GM19397 (cell line): ENCODE measurements around the gene SFPQ.
"Not testable (repeated sequence)": the region's sequence is repeated elsewhere in the genome, so short reads cannot be mapped to it uniquely, and the experiment has no call there.

Source experiments
- ATAC-seq: cut with Tn5 transposase; IDR thresholded peaks from one replicate; pipeline ENCODE4 v1.9.1; 2021; ENCODE audit warnings: mild to moderate bottlenecking, moderate library complexity; ENCODE audit not compliant: unreplicated experiment

SFPQ gene

DNA sequence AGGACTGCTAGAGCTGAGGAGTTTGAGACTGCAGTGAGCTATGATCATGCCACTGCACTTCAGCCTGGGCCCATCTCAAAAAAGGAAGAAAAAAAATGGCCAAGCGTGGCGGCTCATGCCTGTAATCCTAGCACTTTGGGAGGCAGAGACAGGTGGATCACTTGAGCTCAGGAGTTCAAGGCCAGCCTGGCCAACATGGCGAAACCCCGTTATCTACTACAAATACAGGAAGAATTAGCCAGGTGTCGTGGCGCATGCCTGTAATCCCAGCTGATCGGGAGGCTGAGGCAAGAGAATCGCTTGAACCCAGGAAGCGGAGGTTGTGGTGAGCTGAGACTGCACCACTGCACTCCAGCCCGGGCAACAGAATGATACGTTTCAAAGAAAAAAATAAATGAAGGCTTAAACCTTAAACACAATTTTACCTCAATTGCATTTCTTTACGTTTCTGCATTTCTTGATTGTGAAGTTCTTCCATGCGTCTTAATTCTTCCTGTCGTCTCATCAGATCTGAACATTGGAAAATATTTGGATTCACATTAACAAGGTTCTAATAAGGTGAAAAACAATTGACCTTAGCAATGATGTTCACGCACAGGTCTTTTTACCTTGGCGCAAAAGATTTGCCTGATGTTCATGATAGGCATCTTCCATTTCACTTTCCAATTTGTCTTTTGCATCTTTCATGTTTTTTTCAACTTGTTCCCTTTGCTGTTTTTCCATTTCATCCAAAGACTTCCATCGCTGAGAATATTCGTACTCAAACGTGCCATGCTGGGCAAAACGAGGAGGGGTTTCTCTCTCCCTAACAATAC lies 4.2 kb downstream of the SFPQ start:
- no peak for ATAC-seq

DNA sequence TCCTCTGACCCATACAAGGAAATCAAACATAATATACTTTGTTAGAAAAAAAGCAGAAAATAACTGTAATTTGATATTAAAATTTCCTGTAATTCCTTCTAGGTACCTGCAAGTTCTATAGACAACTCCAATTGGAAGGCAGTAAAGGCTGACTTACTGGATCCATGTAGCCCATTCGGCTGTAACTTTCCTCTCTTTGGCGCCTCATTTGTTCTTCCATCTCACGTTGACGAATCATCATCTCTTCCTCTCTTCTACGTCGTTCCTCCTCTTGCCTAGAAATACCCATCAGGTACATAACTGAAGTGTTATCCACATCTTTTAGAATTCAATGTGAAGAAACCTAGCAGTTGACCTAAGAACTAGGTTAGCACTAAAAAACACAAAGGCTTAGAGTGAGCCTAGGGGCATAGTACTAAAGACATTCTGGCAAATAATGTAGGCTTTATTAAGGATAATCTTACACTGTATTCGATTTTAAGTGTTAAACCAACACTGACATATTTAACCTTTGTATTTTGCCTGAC lies 5.1 kb downstream of the SFPQ start:
- ATAC-seq = no peak

DNA sequence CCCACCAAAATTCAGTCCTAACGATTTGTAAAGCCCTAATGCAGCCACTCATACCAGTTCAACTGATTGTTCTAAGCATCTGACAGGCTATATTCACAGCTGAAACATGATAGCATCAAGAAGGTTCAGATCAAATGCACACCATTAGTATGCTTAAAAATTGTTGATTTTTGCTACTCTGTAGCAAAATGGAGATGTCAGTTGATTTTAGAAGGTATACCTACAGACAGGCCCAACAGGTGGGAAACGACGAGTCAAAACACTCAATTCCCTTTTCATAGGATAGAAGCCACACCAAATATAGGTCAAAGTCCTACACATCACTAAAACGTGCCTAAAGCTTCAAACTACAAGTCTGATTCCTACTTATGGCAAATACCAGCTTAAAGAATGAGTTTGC lies 6.7 kb downstream of the SFPQ start:
- ATAC-seq = no peak

DNA sequence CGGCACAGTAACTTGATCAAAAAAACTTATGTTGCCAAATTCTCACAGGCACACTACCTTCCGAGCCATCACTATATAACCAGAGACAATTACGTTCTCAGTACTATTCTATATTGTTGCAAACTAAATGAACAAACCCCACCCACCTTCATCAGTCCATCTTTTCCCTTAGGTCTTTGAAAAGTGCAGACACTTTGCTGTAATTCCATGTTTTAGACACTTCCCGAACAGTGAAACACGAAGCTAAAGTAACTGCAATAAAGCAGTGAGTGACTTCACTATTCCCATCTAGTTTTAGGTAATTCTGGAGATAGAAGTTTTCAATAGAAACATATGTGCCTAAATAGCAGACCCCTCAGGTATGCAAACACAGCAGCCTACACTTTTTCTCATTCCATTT lies 7.7 kb downstream of the SFPQ start:
- ATAC-seq = no peak

DNA sequence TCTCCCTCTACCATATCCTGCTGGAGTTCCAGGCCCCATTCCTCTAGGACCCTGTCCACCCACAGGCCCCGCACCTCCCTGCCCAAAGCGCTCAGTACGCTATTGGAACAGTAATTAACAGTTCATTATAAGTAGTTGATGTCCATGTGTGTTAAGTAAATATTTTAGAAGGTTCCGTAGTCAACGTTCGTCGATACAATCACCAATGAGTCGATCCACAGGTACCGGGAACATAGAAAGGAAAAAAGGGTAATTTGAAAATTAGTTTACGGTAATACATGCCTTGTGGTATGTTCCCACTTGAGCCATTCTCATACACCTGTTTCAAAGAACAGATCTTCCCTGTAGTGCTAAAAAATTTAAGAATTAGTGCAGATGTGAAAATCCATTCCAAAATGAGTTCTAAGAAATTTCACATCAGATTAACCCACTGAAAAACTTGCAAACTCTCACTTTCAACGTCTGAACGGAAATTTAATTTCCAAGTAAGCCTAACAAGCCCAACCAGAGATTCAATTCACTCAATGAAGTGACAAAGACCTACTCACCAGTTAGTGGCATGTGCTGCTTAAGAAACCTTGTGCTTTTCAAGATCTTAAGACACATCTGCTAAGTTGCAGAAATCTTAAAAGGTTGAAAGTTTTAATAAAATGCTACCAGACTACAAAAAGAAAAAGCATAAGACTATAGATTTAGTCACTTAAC lies 8.3 kb downstream of the SFPQ start:
- ATAC-seq = no peak

DNA sequence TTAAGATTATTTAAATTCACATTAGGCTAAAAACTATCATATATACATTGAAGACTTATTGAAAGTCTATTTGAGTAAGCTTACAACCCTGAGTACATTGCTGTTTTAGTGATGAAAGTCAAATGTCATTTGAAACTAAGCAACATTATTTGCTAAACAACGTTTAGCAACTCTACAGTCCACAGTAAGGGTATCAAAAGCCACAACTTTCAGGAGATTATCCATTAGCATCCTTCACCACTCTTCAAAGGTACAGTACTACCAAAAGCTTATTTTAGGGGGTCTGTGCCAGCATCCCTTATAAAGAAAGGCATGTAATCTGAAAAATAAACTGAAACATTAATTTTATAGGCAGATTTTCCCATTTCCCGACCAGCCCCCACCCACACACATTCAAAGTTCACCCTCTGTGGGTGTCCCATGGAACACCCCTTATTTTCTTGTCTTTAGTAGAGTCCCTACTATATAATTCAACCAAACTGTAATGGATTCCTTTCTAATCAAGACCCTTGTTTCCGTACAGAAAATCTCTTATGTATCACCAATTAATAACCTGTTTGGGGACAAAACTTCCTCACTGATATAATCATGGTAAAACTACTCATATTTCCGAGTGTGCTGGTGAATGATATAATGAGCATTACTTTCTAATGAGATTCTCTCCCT lies 11.0 kb downstream of the SFPQ start:
- ATAC-seq = no peak

DNA sequence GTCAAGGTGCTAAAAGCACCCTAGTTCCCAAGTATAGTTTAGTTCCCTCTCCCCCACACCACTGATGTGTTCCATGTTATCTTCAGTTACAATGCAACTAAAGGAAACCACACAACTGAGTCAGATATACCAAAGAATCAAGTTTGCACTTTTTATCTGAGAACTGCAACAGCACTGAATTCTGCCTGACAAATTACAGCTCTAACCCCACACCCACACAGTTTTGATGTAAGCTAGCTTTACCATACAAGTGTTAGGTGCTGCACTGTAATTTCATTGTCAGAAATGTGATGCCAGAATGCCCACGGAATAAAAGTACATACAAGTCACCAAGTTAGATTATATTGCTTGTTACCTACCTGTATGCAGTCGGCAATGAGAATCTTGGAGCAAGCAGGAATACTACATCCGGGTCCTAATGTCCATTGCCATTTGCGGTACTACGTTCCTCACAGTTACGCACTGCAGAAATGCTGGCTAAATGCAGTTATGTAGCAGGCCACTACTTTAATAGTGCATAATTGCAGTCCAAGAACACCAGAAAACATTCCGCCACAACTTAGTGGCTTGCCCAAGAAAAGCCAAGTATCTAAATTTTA lies 12.1 kb downstream of the SFPQ start:
- ATAC-seq = no peak

DNA sequence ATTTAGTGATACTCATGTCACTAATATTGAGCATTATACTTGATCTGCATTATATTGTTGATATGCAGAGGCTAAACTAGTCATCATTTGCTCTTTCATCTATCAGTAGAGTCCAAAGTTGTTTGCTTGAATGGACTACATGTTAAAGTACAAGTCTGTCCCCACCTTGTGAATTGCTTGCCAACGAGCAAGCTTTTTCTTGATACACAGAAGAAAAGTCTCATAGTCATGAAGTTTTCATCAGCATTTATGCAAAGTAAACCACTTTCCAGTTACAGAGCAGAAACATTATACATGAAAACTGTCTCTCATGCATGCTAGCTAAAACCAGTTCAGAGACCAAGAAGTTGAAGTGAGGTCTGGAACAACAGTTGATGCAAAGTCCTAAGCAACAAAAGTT lies 13.0 kb downstream of the SFPQ start:
- no peak for ATAC-seq

DNA sequence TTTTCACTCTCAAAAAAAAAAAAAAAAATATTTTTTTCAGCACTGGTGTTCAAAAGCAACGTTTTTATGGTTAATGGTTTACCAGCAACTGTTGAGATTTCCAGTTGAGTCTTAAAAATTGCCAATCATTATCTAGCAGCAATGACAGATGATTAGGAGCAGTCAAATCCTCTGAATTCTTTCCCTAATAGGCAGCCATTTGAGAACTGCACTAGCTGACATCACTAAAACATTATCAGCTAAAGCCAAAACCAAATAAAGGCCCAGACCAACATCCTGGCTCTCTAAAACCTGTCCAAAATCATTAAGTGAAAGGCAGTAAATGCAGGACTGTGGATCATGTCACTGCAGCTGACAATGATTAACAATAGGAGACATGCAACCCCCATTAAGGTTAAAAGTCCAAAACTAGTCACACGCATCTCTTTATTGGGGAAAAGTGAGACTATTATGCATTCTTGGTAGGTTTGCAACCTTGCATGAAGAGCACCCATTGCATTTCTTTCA lies 14.0 kb downstream of the SFPQ start:
- no peak for ATAC-seq

DNA sequence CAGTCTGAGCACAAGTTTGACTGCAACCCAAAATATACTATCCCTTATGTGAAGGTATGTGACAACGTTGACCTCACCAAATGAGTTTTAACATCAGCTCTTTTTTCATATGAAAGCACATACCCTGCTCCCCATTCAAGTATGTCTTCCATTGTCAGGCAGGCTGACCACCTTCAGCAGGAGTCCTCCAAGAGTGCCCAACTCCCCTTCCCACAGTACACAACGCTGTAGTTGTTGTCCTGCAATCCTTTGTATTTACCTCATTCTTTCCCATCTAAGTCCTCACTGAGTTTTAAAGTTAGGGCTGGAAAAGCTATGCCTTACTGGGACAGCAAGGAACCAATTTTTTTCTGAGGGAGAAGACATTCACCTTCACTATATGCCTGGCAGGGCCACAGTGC lies 14.7 kb downstream of the SFPQ start:
- no peak for ATAC-seq

DNA sequence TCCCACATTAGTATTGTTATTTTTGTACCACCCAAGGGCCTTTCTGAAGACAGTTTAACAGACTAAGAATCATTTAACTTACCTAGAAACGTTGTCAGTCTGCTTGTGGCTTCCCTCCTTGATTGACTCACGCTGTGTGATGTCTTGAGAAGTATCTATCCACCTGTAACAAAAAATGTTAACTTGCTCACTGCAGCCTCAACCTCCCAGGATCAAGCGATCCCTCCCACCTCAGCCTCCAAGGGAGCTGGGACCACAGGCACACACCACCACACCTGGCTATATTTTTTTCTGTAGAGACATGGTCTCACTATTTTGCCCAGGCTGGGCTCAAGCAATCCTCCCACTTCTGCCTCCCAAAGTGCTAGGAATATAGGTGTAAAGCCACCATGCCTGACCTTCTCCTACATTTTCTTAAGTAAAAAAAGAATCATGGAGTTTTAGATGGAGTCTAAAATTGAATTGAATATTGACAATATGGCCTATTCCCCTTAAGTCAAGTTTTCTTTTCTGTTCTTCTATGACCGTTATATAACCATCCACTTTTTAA lies 15.6 kb downstream of the SFPQ start:
- ATAC-seq = no peak

DNA sequence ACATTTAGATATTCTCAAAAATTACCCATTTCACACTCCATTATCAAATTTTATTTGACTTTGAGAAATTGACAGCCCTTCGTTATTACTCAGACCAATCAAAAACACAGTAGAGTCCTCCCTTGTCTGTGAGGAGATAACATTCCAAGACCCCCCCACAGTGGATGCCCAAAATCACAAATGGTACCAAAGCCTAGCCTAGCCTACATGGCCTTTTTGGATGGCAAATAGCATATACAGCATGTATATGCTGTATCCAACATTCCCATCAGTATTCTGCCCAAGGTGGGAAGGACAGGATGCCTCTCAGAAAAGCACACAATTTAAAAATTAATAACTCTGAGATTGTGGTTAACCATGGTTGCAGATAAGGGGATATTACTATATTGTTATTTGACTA lies 17.3 kb downstream of the SFPQ start:
- ATAC-seq = no peak

DNA sequence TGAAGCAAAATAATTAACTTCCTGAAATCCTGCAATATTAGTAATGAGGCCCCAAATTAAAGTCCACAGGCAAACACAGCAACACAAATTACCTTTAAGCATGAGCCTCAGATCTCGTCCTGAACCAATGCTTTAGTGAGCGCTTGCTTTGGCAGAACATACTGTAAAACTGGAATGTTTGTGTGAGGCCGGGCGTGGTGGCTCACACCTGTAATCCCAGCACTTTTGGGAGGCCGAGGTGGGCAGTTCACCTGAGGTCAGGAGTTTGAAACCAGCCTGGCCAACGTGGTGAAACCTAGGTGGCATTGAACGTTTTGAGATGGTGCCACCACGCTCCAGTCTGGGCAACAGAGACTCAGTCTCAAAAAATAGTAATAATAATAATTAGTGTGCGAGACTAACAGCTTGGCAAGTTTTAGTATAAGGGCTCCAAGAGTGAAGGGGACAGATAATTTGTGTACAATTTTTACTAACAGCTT lies 17.8 kb downstream of the SFPQ start:
- ATAC-seq = no peak

DNA sequence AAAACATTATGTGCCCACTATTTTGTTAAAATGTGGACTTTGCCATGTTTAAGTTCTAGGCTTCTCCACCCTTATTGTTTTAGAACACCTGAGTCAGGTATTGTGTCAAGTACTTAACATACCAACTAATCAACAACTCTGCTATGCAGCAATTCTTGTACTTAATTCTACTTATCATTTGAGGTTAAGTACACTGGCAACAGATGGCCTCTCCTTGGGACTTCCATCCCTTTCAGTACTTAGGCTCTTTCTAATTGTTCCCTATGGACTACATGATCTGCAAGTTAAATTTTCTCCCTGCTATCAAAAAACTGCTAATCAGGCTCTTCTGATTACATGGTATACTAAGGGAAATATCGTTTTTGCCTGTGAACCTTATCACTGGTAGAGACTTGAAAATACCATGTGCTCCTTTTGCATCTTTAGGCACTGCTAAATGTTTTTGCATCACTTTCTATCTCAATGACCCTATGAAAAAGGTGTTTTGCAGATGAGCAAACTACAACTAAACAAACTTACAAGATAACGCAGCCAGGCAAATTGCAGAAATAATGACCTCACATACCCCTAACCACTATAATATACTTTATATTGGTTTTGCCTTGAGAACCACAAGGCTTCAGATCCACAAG lies 18.9 kb downstream of the SFPQ start:
- no peak for ATAC-seq

DNA sequence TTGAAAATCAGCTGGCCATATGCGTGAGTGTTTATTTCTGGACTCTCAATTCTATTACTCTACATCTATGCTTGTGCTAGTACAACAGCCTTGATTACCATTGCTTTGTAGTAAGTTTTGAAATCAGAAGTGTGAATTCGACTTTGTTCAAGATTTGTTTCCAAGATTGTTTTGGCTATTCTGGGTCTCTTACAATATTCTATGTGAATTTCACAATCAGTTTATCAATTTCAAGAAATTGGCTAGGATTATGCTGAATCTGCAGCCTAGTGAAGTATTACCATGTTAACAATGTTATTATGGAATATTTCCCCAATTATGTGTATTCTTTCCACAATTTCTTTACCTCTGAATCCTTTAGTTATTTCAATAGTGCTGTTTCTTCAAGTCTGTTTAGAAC lies 19.5 kb downstream of the SFPQ start:
- no peak for ATAC-seq

DNA sequence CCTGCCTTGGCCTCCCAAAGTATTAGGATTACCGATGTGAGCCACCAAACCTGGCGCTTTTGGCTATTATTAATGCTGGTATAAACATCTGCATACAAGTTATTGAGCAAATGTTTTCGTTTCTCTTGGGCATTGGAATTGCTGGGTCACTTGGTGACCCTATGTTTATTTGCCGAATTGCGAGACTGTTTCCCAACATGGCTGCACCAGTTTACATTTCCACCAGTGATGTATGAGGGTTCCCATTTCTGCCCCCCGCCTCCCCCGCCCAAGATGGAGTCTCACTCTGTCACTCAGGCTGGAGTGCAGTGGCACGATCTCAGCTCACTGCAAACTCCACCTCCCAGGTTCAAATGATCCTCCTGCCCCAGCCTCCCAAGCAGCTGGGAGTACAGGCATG lies 20.9 kb downstream of the SFPQ start:
- ATAC-seq = no peak

DNA sequence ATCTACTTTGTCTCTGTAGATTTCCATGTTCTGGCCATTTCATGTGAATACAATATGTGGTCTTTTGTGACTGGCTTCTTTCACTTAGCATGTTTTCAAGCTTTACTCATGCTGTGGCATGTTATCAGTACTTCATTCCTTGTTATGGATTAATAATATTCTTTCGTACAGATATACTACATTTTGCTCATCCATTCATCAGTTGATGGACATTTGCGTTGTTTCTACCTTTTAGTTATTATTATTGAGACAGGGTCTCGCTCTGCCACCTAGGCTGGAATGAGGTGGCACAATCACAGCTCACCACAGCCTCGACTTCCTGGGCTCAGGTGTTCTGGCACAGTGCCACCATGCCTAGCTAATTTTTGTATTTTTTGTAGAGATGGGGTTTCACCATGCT lies 21.4 kb downstream of the SFPQ start:
- no peak for ATAC-seq

DNA sequence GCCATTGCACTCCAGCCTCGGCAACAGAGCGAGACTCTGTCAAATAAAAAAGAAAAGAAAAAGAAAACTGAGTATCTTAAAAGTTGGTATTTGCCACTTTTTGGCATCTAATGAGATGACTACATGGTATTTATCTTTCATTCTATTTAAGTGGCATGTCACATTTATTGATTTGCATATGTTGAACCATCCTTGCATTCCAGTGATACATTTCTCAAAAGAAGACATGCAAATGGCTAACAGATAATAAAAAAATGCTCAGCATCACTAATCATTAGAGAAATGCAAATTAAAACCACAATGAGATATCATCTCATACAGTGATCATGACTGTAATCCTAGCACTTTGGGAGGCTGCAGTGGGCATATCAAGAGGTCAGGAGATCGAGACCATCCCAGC lies 28.1 kb downstream of the SFPQ start:
- no peak for ATAC-seq

DNA sequence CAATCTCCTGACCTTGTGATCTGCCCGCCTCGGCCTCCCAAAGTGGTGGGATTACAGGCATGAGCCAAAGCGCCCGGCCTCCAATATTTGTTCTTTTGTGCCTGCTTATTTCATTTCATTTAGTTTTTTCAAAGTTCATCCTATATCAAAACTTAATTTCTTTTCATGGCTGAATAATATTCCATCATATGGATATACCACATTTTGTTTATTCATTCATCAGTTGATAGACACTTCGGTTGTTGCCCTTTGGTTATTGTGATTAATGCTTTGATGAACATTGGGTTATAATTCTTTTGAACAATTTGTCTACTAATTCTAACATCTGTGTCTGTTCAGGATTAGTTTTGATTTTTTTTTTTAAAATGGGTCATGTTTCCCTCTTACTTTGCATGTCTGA lies 41.7 kb downstream of the SFPQ start:
- no peak for ATAC-seq

DNA sequence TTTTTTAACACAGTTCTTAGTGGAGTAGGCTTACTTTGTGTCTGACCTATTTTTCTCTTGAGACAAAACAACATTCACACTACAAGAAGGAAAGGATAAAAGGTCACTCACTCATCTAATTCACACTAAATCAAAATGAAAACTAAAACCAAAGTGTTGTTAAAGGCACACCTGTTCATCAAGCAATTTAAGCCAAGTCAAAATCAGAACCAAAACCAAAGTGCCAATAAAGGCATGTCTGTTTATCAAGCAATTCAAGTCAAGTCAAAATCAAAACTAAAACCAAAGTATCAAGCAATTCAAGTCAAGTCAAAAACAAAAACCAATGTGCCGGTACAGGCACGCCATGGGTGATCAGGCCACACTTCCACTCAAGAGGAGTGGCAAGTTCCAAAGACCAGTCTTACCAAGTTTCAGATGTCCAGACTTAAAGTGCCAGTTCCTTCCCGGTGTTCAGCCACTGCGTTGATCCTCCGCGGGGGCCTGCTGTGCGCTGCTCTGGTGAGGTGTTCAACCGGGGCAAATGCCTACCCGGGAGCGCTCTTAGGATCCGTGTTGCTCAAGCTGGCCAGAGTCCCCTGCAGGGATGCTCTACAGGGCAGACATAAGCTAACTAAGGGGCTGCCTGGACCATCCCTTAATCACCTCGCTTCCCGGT lies 46.9 kb downstream of the SFPQ start:
- ATAC-seq = not testable (repeated sequence)
